ENCODE data around the gene DEFB124.
"Not testable (repeated sequence)": the region's sequence is repeated elsewhere in the genome, so short reads cannot be mapped to it uniquely, and the experiment has no call there.

Gene DEFB124

GRCh38 chr20:31474758-31475427 is at the start of gene DEFB124, which contains the start of gene REM1:
Gene DEFB124 (minus strand): TSS chr20:31475127. CDS start chr20:31473013, 2,114 bp downstream.
Gene REM1 (plus strand): TSS chr20:31475288. CDS start chr20:31476446, 1,158 bp downstream.
- H3K4me3 Mint-ChIP-seq, result peak within 1 kb of the TSS; percentile 55
- peaks cover 4% of the 10 kb centered on the region for H3K9me3 Mint-ChIP-seq (ENCODE audit: low read depth)
- H3K36me3 Mint-ChIP-seq, result no peaks in the 10 kb centered on the region
- H3K4me1 Mint-ChIP-seq (ENCODE audit: low read depth), result peaks cover 19% of the 10 kb centered on the region
- H3K27ac Mint-ChIP-seq, result no peak within 1 kb of the TSS
- peaks cover 24% of the 10 kb centered on the region for H3K27me3 Mint-ChIP-seq

GRCh38 chr20:31523361-31524283 is 48.7 kb upstream of the DEFB124 start:
- H3K4me1 Mint-ChIP-seq (ENCODE audit: low read depth), result peaks cover 40% of the 10 kb centered on the region
- H3K27me3 Mint-ChIP-seq, result no peaks in the 10 kb centered on the region
- H3K36me3 Mint-ChIP-seq, result peaks cover 2% of the 10 kb centered on the region
- no peak overlapping the region for H3K27ac Mint-ChIP-seq
- no peak overlapping the region for H3K4me3 Mint-ChIP-seq
- H3K9me3 Mint-ChIP-seq (ENCODE audit: low read depth), result no peaks in the 10 kb centered on the region

- H3K9me3 Mint-ChIP-seq (ENCODE audit: low read depth), result no peaks in the 10 kb centered on the region
- H3K27me3 Mint-ChIP-seq, result no peaks in the 10 kb centered on the region
- no peak overlapping the region for H3K4me3 Mint-ChIP-seq
- no peak overlapping the region for H3K27ac Mint-ChIP-seq
- H3K4me1 Mint-ChIP-seq (ENCODE audit: low read depth), result peaks cover 40% of the 10 kb centered on the region
- H3K36me3 Mint-ChIP-seq, result peaks cover 2% of the 10 kb centered on the region
Measured at GRCh38 chr20:31522731-31523130, 47.8 kb upstream of the DEFB124 start.

GRCh38 chr20:31521267-31521666 is 46.3 kb upstream of the DEFB124 start:
- H3K9me3 Mint-ChIP-seq (ENCODE audit: low read depth); H3K36me3 Mint-ChIP-seq; H3K4me3 Mint-ChIP-seq; H3K27me3 Mint-ChIP-seq; H3K27ac Mint-ChIP-seq: not testable (repeated sequence)
- peaks cover 36% of the 10 kb centered on the region for H3K4me1 Mint-ChIP-seq (ENCODE audit: low read depth)

GRCh38 chr20:31517373-31517772 is 42.4 kb upstream of the DEFB124 start:
- H3K27ac Mint-ChIP-seq, result no peak overlapping the region
- H3K4me1 Mint-ChIP-seq (ENCODE audit: low read depth), result peaks cover 19% of the 10 kb centered on the region
- H3K27me3 Mint-ChIP-seq, result no peaks in the 10 kb centered on the region
- H3K9me3 Mint-ChIP-seq (ENCODE audit: low read depth), result no peaks in the 10 kb centered on the region
- H3K36me3 Mint-ChIP-seq, result peaks cover 2% of the 10 kb centered on the region
- no peak overlapping the region for H3K4me3 Mint-ChIP-seq

- H3K9me3 Mint-ChIP-seq (ENCODE audit: low read depth), result no peaks in the 10 kb centered on the region
- no peak overlapping the region for H3K27ac Mint-ChIP-seq
- peaks cover 2% of the 10 kb centered on the region for H3K36me3 Mint-ChIP-seq
- H3K4me3 Mint-ChIP-seq, result no peak overlapping the region
- no peaks in the 10 kb centered on the region for H3K27me3 Mint-ChIP-seq
- H3K4me1 Mint-ChIP-seq (ENCODE audit: low read depth), result peaks cover 15% of the 10 kb centered on the region
Measured at GRCh38 chr20:31516651-31517050, 41.7 kb upstream of the DEFB124 start.

GRCh38 chr20:31516166-31516565 is 41.2 kb upstream of the DEFB124 start:
- Mint-ChIP-seq H3K27ac (no peak overlapping the region), H3K4me1 (ENCODE audit: low read depth) (peaks cover 15% of the 10 kb centered on the region), H3K27me3 (no peaks in the 10 kb centered on the region), H3K4me3 (no peak overlapping the region), H3K36me3 (peaks cover 2% of the 10 kb centered on the region), H3K9me3 (ENCODE audit: low read depth) (no peaks in the 10 kb centered on the region)

- Mint-ChIP-seq H3K4me3 (no peak overlapping the region), H3K27me3 (no peaks in the 10 kb centered on the region), H3K9me3 (ENCODE audit: low read depth) (no peaks in the 10 kb centered on the region), H3K4me1 (ENCODE audit: low read depth) (peaks cover 15% of the 10 kb centered on the region), H3K36me3 (peaks cover 2% of the 10 kb centered on the region), H3K27ac (no peak overlapping the region)
Measured at GRCh38 chr20:31515775-31516107, 40.8 kb upstream of the DEFB124 start.

- Mint-ChIP-seq H3K9me3 (ENCODE audit: low read depth) (no peaks in the 10 kb centered on the region), H3K27ac (no peak overlapping the region), H3K4me3 (no peak overlapping the region), H3K27me3 (no peaks in the 10 kb centered on the region), H3K36me3 (peaks cover 2% of the 10 kb centered on the region), H3K4me1 (ENCODE audit: low read depth) (peaks cover 12% of the 10 kb centered on the region)
Measured at GRCh38 chr20:31515072-31515774, 40.3 kb upstream of the DEFB124 start.

GRCh38 chr20:31514154-31515071 is 39.5 kb upstream of the DEFB124 start, which contains the start of gene HM13:
Gene HM13 (plus strand): TSS chr20:31514442. CDS start chr20:31514552, 110 bp downstream.
- peak within 1 kb of the TSS; percentile 79 for H3K4me3 Mint-ChIP-seq
- H3K9me3 Mint-ChIP-seq (ENCODE audit: low read depth), result no peaks in the 10 kb centered on the region
- H3K36me3 Mint-ChIP-seq, result peaks cover 2% of the 10 kb centered on the region
- peaks cover 7% of the 10 kb centered on the region for H3K4me1 Mint-ChIP-seq (ENCODE audit: low read depth)
- H3K27me3 Mint-ChIP-seq, result no peaks in the 10 kb centered on the region
- H3K27ac Mint-ChIP-seq, result no peak within 1 kb of the TSS

- Mint-ChIP-seq H3K36me3 (no peaks in the 10 kb centered on the region), H3K4me1 (ENCODE audit: low read depth) (peaks cover under 1% of the 10 kb centered on the region), H3K4me3 (no peak overlapping the region), H3K27ac (no peak overlapping the region), H3K9me3 (ENCODE audit: low read depth) (no peaks in the 10 kb centered on the region), H3K27me3 (peaks cover 11% of the 10 kb centered on the region)
Measured at GRCh38 chr20:31508517-31509244, 33.8 kb upstream of the DEFB124 start.

GRCh38 chr20:31505903-31506302 is 31.0 kb upstream of the DEFB124 start:
- peaks cover 2% of the 10 kb centered on the region for H3K4me1 Mint-ChIP-seq (ENCODE audit: low read depth)
- no peak overlapping the region for H3K27ac Mint-ChIP-seq
- H3K36me3 Mint-ChIP-seq, result no peaks in the 10 kb centered on the region
- H3K4me3 Mint-ChIP-seq, result no peak overlapping the region
- H3K9me3 Mint-ChIP-seq (ENCODE audit: low read depth), result no peaks in the 10 kb centered on the region
- H3K27me3 Mint-ChIP-seq, result peaks cover 12% of the 10 kb centered on the region

- not testable (repeated sequence) for H3K27me3 Mint-ChIP-seq; H3K27ac Mint-ChIP-seq; H3K36me3 Mint-ChIP-seq; H3K4me1 Mint-ChIP-seq (ENCODE audit: low read depth); H3K4me3 Mint-ChIP-seq; H3K9me3 Mint-ChIP-seq (ENCODE audit: low read depth)
Measured at GRCh38 chr20:31502884-31503673, 28.2 kb upstream of the DEFB124 start.

All from activated naive CD8-positive, alpha-beta T cell (primary cell).